HG03442 (cell line): ENCODE data around the gene SLC38A11.

Experiments
- ATAC-seq: cut with Tn5 transposase; IDR thresholded peaks from one replicate; pipeline ENCODE4 v1.9.1; 2021; ENCODE audit warnings: mild to moderate bottlenecking, moderate library complexity; ENCODE audit not compliant: unreplicated experiment

Gene SLC38A11

DNA sequence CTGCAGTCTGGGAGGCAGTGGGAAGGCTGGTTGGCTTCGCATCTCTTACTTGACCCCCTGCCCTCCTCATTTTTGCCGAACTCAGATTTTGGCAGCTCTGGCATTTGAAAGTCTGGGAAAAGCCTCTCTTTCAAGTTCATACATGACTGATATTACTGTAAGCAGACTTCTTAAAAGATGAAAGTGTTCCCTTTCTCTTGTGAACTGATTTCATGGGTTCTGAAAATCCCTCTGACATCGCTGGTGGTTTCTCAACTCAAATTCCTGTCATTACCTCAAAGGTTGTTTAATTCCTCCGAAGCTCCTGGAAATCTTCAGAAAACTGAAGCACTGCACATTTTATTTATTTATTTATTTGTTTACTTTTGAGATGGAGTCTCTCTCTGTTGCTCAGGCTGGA, 16.9 kb upstream of the SLC38A11 start:
- no peak for ATAC-seq

DNA sequence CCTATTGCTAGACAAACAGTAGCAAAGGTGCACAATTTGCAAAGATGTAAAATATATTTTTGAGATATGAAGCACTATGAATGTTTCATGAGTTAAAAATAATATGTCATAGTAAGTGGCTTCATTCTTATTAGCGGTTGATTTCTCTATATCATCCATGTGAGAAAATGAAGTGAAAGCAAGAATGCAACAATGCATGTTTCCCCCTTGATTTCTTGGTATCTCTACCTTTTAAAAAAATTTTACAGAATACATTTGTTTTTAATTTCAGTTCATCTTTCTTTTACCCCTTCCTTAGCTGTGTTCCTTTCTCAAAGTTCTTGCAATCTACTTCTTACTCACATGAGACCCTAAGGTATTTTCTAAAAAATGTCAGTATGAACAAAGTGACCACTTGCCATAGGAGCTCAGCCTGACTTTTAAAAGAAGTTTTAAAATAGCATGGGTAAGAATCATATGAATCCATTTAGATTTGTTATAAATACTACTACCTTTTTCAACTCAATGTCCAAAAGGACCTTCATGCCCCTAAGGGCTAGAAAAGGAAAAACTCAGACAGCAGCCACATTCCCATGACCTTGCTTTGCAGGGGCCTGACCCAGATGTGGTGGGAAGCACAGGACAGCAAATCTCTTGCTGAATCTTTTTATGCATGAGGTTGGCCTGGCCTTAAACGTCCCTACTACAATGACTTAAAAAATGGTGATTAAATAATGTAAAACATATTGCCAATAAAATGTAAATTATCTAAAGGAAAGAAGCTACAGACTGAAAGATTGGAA, 14.8 kb upstream of the SLC38A11 start:
- ATAC-seq = no peak

DNA sequence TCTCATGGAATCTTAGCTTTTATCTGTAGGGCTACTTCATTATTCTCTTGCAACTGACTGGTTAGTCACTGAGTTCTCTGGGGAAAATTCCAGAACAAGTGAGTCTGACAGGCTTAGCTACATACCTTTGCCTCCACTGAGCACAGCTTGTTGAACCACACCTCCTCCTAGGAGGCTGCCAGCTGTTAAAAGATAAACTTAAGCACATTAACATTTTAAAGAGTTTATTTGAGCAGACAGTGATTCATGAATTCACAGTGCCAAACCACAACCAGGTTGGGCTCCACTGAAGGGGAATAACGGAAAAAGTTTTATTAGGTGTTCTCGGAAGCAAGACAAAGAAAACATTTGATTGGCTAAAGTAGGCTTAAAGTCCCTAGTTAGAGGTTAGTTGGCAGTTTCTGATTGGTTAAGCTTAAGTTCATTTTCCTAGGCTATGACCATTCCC, 12.5 kb upstream of the SLC38A11 start:
- no peak for ATAC-seq

DNA sequence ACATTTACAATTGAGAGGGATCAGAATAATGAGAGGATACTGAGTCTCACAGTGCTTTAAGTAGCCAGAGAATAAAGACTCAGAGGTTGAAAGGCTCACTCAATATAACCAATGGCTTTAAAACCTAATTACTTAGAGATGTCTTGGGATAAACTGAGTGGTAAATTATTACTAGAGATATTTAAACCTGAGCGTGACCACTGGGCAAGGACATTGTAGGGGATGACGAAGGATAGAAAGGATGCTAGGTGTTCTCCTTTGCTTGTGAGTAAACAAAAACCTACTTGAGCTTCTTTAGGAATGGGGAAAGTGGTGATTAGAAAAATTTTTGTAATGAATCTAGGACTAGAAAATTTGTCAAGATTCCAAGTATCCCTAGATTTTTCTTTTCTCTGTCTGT, 12.0 kb upstream of the SLC38A11 start:
- ATAC-seq = no peak

- no peak for ATAC-seq
Measured at GRCh38 chr2:164964700-164965099, 9.4 kb upstream of the SLC38A11 start.

DNA sequence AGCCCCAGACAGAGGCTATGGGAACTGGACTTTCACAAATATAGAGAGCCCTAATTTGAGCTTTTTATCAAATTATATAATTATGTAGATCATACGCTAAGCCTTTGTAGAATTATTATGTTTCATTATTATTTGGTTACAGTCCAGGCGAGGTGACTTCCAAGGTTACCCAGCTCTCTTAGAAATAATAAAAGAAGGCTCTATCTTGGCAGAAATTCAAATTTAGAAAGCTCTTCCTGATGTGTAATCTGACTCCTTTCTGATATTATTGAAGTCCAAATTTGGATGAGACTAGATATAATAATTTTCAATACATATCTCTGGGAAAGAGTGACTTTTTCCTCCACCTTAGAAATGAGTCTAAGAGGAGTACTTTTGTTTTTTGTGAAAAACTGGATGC, 4.8 kb upstream of the SLC38A11 start:
- no peak for ATAC-seq

- ATAC-seq = no peak
Measured at GRCh38 chr2:164954186-164954585, 1.1 kb downstream of the SLC38A11 start.

GRCh38 chr2:164953279-164953678, 2.0 kb downstream of the SLC38A11 start:
- ATAC-seq = no peak

- no peak for ATAC-seq
Measured at GRCh38 chr2:164952057-164952702, 3.1 kb downstream of the SLC38A11 start.

GRCh38 chr2:164948540-164948939, 6.8 kb downstream of the SLC38A11 start:
- no peak for ATAC-seq

DNA sequence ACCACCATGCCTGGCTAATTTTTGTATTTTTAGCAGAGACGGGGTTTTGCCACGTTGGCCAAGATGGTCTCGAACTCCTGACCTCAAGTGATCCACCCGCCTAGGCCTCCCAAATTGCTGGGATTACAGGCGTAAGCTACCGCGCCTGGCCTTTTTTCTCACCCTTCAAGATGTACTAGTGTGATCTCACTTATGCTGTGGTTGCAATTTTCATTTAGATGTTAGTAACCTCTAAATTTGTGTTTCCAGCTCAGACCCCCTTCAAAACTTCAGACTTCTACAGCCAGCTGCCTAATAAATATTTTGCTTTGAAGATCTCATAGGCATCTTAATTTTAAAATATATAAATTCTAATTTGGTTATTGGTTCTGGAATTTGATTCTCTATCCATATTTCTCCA, 8.0 kb downstream of the SLC38A11 start:
- no peak for ATAC-seq

GRCh38 chr2:164943289-164943688, 12.0 kb downstream of the SLC38A11 start:
- no peak for ATAC-seq

DNA sequence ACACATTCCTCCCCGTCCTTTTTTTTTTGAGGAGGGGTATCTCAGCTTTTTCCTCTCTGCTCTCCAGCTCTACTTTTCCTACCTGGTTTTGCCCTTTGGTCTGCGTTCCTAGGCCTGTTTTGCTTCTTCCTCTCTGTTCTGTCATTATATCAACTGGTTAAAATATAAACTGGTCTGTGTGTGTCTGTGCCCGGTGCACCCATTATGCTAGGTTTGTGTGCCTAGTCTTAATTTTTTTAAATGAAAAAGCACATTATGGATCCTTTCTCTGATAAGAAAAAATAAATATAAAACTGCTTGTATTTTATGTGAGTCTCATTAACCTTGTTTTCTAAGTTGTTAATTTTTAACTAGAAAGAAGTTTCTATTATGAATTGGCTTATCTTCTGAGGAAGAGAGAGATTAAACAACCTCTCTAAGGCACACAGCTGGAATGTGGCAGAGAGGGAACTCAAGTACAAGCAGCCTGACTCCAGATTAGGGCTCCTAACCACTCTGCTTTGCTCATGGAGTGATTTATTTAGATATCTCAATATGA, 17.4 kb downstream of the SLC38A11 start:
- no peak for ATAC-seq

- no peak for ATAC-seq
Measured at GRCh38 chr2:164935118-164936101, 19.9 kb downstream of the SLC38A11 start.

DNA sequence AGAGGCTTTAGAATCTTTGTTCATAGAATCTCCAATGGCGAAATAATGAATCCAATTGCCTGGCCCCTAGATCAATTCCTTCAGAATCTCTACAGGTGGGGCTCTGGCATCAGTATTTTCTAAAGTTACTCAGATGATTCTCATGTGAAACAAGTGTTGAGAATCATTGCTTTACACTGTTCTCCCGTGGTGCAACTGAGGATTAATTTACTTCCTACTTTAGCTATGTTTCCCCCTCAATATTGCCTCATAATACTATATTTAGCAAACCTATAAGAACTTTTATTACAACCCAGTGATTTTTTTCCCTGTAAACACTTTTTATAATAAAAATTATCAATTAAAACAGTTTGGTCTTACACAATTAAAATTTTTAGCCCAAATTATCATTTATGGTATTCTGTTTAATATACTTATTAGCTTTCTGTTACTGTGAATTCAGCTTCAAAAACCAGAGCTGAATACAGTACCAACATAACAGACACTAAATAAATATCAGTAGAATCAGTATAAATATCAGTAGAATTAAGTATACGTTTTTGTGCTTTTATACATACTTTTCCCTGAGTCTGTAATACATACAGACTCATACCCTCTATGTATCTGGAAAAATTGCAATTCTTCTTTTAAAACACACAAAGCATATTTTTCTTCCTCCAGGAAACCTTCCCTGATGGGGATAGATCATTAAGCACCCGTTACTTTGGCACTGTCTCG, 20.8 kb downstream of the SLC38A11 start:
- ATAC-seq = no peak

GRCh38 chr2:164933671-164934189, 21.6 kb downstream of the SLC38A11 start:
- ATAC-seq = no peak

- no peak for ATAC-seq
Measured at GRCh38 chr2:164932377-164932776, 22.9 kb downstream of the SLC38A11 start.

GRCh38 chr2:164928101-164928673, 27.1 kb downstream of the SLC38A11 start:
- no peak for ATAC-seq

- ATAC-seq = no peak
Measured at GRCh38 chr2:164922134-164922533, 33.2 kb downstream of the SLC38A11 start.

- ATAC-seq = no peak
Measured at GRCh38 chr2:164920430-164920829, 34.9 kb downstream of the SLC38A11 start.
